ENCODE data around the gene MARCKS. TPM values are rescaled to one million over a fixed set of nuclear protein-coding genes. Genes with fewer than 3 reads are reported as not detected.

Gene MARCKS, protein sequence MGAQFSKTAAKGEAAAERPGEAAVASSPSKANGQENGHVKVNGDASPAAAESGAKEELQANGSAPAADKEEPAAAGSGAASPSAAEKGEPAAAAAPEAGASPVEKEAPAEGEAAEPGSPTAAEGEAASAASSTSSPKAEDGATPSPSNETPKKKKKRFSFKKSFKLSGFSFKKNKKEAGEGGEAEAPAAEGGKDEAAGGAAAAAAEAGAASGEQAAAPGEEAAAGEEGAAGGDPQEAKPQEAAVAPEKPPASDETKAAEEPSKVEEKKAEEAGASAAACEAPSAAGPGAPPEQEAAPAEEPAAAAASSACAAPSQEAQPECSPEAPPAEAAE
- total RNA-seq (2022; extraction: Qiagen RNA extraction), result 9.4 to 16.2 TPM (median 15.4 TPM) in 5 replicates

DNA sequence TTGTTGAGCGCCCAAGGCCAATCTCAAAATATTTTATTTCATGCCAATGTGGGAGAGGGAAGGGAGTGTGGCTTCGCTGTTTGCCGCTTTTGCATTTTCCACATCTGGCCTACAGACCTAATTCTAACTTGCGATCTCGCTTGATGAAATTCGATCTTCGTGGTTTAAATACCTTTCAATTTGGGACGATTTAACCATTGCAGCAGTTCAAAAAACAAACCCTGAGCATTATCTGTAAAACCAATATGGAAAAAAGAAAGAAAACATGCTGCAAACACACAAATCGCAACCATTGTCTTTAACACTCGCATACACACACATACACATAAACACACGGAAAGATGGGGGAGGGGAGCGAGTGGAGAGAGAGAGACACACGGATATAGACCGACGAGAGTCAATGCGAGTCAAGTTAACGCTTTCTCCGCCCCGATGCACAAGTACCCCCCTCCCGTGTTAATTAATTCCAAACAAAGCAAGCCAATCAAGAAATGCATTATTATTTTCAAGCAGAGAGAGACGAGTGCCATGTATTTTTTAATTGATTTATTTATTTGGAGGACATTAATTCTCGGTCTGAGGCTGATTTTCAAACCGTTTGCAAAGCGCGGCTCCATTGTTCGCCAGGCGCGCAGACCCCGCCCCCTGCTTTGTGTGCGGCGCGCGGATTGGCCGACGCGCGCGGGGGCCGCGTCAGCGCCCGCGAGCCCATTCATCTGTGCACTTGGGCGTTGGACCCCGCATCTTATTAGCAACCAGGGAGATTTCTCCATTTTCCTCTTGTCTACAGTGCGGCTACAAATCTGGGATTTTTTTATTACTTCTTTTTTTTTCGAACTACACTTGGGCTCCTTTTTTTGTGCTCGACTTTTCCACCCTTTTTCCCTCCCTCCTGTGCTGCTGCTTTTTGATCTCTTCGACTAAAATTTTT, at the start of gene MARCKS:
MARCKS (plus strand) TSS at position 721 of the 931 bp plus-strand sequence. CDS start 401 bp downstream, outside the sequence.

Other genes with a start within 250 kb of the MARCKS start
- gene HDAC2, start 113.8 kb downstream of the MARCKS start, total RNA-seq (2022; extraction: Qiagen RNA extraction), result 80.2 to 91.1 TPM (median 86.5 TPM) in 5 replicates

All from A549 treated with dexamethasone at 1 μM for 4 hours (cell line).